ENCODE measurements around the gene PPP2R3B.
"Not testable (repeated sequence)": the region's sequence is repeated elsewhere in the genome, so short reads cannot be mapped to it uniquely, and the experiment has no call there.

The PPP2R3B gene, protein sequence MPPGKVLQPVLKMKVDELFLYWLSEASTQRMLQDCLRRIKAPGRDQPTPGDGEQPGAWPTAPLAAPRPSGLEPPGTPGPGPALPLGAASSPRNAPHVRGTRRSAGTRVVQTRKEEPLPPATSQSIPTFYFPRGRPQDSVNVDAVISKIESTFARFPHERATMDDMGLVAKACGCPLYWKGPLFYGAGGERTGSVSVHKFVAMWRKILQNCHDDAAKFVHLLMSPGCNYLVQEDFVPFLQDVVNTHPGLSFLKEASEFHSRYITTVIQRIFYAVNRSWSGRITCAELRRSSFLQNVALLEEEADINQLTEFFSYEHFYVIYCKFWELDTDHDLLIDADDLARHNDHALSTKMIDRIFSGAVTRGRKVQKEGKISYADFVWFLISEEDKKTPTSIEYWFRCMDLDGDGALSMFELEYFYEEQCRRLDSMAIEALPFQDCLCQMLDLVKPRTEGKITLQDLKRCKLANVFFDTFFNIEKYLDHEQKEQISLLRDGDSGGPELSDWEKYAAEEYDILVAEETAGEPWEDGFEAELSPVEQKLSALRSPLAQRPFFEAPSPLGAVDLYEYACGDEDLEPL

DNA sequence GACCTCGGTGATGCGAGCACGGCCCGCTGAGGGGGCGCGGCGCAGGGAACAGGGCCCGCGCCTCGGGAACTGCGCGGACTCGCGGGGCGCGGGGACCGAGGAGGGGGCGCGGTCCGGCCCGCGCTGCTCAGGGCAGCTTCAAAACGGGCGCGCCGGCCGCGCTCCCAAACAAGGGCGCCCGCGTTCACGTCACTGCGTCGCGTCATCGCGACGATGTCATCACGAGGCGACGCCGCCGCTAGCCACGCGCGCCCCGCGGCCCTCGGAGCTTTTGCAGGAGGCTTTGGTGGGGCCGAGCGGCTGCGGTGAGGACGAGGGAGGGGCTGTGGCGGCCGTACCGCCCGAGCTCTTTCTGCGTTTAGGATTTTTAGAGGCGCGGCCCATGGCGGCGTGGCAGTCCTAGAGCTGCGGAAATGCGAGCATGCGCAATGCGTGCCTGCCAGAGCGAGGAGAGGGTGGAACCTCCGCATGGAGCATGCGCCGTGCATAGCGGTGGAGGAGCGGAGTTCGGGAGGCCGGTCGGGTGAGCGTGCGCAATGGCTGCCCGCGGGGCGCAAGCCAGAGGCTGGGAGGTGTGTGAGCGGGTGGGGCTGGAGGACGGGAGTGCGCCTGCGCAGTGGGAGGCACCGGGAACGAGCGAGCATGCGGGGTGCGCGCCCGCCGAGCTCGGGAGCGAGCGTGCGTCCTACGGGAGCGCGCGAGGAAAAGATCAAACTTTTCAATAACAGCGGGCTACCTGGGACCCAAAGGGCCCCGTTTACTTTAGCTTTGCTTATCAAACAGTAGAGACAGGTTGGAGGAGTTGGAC, at the start of gene PPP2R3B:
Gene PPP2R3B, minus strand, starts transcription at position 140 of the 808 bp plus-strand sequence. CDS start 216 bp downstream, outside the sequence.
- peak; percentile 99 for DNase-seq

DNA sequence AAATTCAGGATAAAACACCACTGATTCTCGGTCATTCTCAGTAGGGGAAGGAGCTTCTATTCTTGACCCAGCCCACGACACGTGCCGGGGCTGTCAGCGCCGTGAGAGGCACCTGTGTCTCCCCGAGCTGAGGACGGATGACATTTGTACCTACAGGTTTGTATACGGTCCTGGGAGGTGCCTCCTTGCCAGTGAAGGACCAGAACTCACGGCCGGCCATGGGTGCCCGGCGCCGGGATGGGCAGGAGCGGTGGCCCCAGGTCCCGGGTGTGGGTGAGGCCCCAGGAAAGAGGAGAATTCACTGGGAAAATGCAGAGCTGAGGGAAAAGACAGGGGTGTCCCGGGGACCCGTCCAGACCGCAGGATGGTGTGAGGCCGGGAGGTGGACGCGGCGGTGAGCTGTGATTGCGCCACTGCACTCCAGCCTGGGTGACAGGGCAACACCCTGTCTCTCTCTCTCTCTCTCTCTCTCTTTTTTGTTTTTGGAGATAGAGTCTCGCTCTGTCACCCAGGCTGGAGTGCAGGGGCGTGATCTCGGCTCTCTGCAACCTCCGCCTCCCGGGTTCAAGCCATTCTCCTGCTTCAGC, 48.9 kb upstream of the PPP2R3B start:
- DNase-seq = no peak

DNA sequence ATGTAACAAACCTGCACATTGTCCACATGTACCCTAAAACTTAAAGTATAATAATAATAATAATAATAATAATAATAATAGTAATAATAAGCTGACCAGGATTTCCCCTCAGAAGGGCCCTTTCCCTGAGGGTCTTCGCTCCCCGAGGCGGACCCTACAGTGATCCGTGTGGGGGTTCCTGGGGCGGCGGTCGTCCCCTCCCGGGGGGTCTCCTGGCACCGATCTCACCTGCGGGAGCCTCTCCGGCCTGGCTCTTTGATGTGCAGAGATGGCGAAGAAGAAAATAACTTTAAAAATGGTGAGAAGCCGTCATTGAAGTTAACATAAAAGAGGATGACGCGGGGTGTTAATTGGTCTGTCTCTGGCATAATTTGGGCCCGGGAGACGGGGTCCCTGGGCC, 48.2 kb upstream of the PPP2R3B start:
- no peak for DNase-seq

DNA sequence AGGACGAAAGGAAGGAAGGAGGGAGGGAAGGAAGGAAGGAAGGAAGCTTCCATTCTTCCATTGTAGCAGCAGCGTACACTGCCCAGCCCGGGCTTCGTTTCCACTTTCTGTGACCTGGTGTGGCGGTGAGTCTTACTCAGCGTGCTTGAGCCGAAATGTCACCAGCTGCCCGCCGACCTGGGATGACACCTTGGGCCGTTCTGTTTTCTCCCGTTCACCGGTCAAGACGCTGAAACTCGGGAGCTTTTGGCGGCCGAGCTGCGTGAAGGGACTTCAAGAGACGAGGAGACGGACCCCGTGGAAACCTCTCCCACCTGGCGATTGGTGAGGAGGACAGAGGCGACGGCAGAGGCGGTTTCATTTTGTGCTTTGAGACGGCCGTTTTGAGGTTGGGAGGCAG, 47.1 kb upstream of the PPP2R3B start:
- no peak for DNase-seq

DNA sequence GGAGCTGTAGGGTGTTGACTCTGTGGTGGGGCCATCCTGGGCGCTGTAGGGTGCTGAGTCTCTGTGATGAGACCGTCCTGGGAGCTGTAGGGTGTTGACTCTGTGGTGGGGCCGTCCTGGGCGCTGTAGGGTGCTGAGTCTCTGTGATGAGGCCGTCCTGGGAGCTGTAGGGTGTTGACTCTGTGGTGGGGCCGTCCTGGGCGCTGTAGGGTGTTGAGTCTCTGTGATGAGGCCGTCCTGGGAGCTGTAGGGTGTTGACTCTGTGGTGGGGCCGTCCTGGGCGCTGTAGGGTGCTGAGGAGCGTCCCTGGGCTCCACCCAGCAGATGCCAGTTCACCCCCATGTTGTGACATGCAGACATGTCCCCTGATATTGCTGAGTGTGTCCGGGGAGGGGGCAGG, 46.0 kb upstream of the PPP2R3B start:
- DNase-seq = not testable (repeated sequence)

DNA sequence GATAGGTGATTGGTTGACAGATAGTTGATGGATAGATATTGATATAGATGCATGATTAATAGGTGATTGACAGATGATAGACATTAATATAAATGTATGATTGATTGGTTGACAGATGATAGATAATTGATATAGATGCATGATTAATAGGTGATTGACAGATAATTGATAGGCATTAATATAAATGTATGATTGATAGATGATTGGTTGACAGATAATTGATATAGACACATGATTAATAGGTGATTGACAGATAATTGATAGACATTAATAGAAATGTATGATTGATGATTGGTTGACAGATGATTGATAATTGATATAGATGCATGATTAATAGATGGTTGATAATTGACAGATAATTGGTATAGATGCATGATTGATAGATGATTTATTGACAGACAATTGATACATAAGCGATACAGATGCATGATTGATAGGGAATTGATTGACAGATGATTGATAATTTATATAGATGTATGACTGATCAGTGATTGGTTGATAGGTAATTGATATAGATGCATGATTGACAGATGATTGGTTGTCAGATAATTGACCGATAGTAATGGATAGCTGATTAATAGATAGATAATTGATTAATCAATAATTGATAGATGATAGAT, 44.9 kb upstream of the PPP2R3B start:
- no peak for DNase-seq

DNA sequence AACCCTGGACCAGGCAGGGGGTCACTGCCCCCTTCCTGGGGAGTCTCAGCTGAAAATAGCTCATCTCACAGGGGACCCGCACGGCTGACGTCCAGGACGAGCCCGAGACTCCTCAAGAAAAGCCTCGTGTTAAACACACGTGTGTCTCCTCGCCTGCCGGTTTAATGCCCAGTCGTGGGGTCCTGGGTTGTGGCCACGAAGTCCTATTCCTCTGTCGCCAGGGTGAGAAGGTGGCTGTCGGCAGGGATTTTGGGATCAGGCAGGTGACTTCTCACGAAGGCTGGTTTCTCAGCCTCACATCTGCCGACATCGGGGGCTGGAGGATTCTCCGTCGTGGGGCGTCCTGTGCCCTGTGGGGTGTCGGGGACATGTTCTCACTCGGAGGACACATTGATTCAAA, 44.3 kb upstream of the PPP2R3B start:
- no peak for DNase-seq

DNA sequence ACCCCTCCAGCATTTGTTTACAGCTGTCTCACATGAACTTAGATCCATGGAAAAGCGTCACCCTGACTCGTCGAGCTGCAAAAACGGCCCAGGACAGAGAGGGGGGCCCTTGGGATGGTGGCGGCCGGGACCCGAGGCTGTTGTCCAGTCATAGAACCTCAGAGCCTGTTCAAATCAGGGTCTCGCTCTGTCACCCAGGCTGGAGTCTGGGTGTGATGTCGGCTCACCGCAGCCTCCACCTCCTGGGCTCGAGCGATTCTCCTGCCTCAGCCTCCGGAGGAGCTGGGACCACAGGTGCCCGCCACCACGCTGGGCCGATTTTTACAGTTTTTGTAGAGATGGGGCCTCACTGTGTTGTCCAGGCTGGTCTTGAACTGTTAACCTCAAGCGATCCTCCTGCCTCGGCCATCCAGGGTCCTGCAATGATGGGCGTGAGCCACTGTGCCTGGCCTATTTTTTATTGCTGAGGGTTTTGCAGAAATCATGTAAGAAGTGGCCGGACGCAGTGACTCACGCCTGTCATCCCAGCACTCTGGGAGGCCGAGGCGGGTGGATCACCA, 42.6 kb upstream of the PPP2R3B start:
- DNase-seq = no peak

DNA sequence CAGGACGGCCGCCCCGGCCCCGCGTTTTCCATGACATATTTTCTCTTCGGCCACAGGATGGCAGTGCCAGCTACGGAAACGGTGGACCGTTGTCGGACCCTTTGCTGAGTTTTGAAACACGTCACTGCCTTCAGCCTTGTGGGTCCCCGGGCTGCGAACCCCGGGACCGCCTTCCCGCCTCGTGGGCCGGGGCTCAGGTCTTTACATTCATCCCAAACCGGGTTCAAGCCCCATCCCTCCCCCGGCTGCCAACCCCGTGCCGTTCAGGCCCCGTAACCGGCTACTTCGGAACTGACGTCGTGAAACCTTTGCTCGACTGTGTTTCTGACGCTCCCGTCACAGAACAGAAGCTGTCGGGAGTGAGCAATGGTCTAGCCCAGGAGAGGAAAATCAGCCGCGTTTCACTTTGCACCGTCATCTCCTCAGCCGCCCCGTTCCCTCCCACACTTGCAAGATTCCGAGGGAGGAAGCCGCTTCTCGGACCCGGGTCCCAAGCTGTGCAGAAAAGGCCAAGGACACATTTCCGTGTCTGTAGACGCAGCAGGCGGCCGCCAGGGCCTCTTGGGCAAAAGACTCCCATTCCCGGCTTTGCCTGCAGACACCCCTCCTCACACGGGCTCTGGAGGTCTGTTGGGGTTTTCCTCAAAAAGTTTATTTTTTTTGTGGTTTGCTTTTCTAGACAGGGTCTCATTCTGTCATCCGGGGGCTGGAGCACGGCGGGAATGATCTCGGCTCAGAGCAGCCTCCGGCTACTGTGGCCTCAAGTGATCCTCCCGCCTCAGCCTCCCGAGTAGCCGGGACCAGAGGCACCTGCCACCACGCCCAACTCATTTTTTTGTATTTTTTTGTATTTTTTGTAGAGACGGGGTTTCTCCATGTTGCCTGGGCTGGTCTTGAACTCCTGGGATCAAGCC, 41.4 kb upstream of the PPP2R3B start:
- no peak for DNase-seq

DNA sequence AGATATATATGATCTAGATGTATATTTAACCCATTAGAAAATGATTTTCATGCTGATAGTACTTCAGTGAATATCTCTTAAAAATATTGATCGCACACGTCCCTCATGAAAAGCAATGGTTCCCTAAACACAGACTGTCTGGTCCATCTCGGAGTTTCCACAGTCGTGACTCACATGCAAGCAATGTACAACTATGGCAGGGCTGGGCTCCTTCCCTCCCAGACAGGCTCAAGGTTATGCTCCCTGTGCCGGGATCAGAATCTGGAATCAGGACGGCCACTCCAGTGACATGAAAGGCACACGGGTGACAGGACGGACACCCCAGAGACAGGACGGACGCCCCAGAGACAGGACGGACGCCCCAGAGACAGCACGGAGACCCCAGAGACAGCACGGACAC, 40.2 kb upstream of the PPP2R3B start:
- DNase-seq = no peak

DNA sequence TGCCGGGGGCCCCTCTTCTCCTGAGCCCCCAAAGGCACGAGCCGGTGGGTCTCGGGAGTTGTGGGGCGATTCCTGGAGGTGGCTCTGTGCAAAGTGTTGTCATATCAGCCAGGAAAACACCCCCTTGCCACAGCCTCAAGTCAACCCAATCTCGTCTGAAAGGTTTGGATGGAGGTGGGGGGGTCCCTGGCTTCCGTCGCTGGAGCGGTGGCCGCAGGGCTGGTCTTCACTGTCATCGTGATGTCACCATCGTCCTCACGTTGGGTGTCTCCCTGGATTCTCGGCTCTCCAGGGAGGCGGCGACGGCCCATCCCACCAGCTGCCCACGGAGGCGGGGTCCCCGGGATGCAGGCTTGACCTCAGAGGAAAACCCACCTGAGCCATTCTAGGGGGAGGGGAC, 38.3 kb upstream of the PPP2R3B start:
- DNase-seq = no peak

DNA sequence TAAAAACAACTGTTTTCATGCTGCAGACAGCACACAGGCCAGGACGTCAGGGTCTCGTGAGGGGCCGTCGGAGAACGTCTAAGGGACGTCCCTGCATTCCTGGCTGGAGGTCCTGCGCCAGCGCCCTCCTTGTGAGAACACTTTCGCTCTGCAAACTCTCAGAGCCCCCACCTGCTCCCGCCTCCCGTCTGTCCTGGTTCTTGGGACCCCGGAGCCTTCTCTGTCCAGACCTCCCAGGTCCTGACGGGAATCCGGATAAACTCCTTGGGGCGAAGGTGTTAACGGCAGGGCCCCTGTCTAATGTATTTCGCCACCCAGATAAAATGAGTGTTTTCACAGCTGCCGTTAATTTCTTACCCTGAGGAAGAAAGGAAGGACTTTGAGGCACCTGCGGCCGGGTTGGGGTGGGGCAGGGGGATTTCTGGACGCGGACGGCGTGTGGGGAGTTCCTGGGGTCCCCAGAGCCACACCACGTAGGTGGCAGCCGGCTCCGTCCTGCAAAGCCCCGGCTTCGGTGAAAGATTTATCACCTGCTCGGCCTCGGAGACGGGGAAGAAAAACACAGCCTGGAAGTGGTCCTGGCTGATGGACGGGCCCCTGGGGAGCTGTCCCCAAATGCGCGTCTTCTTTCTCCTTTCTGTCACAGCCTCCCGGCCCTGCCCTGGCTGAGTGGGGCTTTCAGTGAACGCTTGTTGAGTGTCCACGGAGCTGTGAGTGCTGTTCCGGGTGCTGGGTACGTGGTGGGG, 35.1 kb upstream of the PPP2R3B start:
- no peak for DNase-seq

DNA sequence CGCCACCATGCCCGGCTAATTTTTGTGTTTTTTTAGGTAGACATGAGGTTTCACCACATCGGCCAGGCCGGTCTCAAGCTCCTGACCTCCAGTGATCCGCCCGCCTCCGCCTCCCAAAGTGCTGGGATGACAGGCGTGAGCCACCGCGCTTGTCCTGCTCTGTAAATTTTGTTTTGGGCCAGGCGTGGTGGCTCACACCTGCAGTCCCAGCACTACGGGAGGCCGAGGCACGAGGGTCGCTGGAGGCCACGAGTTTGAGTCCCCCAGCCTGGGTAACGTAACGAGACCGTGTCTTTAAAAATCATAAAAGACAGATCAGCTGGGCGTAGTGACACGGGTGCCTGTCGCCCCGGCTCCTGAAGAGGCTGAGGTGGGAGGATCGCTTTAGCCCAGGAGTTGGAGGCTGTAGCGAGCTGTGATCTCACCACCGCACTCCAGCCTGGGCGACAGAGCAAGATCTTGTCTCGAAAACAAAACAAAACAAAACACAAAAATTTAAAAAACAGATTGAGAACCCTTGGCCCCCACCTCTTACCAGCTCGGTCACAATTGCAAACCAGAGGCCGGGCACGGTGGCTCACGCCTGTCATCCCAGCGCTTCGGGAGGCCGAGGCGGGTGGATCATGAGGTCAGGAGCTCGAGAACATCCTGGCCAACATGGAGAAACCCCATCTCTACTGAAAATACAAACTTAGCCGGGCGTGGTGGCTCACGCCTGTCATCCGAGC, 34.0 kb upstream of the PPP2R3B start:
- DNase-seq = no peak

DNA sequence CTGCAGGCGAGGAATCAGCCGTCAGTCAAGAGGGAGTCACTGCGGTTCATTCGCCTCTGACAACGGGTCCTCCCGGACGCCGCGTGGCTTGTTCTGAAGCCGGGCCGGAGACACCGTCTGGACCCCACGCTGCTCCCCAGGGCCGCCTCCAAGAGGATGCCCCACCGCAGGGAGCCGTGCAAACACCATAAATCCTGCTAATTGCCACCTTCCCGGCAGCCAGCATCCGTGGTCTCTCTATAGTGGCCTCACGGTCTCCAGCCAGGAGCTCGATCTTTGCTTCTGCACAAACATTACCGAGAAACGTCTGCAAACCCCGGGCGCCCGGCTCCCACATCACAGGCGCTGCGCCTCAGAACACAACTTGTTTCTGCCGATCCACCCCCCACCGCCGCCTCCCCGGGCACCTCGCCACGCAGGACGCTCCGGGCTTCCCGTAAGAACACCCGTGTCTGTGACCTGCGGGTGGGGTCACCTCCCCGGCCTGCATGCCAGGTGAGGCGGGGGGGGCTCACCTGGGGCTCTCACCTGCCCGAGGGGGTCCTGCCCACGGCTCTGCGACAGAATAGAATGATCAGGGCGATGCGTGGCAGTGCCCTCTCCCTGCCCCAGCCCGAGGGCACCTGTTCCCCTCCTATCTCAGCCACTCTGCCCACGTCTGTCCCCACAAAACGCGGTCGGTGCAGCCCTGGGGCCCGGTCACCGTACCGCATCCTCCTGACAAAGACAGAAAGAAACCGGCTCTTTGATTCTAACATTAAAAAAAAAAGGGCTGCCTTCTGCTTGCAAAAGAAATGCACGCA, 32.4 kb upstream of the PPP2R3B start:
- DNase-seq = no peak

DNA sequence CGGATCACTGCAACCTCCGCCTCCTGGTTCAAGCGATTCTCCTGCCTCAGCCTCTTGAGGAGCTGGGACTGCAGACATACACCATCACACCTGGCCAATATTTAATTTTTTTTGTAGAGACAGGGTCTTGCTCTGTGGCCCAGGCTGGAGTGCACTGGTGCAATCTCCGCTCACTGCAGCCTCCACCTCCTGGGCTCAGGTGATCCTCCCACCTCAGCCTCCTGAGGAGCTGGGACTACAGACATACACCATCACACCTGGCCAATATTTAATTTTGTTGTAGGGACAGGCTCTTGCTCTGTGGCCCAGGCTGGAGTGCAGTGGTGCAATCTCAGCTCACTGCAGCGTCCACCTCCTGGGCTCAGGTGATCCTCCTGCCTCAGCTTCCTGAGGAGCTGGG, 28.8 kb upstream of the PPP2R3B start:
- DNase-seq = not testable (repeated sequence)

DNA sequence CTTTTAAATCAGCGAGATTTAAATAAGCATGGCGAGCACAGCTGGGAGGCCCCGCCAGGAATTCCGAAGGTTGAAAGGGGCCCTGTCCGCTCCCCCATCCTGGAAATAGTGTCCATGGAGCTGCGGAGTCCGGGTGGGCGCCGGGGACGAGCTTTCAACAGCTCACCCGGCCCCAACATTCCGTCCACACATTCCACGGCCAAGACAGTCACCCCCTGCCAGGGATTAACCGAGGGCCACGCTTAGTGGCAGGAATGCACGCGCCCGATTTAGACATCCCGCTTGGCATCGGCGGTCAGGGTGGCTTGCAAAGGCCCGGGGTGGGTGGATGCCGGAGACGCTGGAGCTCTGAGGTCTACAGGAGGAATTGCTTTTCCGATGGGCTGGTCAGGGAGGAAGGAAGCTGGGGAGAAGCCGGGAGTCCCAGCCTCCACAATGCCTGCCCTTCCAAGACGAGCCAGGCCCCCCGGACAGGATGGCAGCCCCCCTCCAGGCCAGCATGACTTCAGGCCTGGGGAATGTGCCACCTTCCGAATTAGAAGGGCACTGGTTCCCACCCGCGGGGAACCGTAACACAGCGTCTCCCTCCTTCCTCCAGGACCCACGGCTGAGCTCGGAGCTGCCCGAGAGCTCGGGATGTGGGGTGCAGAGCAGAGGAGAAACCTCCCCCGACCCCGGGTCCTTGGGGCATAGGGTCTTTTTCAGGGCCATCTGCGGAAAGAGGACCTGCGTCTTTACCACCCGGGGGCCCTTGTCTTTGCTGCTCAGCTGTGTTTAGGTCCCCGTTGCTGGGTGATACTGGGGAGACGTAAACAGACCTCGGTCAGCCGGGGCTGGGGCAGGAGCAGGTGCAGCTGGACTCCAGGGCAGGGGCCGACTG, 26.9 kb upstream of the PPP2R3B start:
- DNase-seq = no peak

DNA sequence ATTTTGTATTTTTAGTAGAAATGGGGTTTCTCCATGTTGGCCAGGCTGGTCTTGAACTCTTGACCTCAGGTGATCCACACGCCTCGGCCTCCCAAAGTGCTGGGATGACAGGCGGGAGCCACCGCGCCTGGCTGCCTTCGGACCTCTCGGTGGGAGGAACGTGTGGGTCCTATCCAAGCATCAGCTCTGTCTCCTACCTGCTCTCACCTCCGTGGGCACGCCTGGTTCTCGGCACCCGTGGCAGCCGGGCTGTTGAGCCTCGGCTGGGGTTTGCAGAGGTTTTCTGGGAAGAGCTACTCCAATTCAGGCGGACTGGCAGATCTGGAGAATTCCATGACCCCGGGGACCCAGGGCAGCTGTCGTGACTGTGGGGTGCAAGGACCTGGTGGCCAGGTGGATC, 23.6 kb upstream of the PPP2R3B start:
- no peak for DNase-seq

DNA sequence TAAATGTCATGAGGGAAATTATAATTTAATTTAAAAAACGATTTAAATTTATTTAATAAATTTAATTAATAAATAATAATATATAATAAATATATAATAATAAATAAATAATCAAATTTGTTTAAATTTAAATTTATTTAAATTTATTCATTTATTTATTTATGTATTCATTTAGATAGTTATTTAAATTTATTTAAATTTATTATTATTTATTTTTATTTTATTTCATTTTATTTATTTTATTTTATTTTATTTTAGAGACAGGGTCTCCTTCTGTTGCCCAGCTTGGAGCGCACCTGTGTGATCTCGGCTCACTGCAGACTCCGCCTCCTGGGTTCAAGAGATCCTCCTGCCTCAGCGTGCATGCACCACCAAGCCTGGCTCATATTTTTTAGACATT, 18.4 kb upstream of the PPP2R3B start:
- DNase-seq = no peak

Data from CD4-positive, alpha-beta T cell treated with Interleukin-6 for 4 hours (primary cell).